PC-3 (cell line): Measurements from ENCODE around the gene STARD5. TPM values are rescaled to one million over a fixed set of nuclear protein-coding genes. Genes with fewer than 3 reads are reported as not detected.

Source experiments
- ATAC-seq: fragments of 200-7000 bp; cut with Tn5 transposase; 2 replicates; pipeline ENCODE4 v1.9.1; 2020; ENCODE audit warnings: mild to moderate bottlenecking, moderate library complexity
- BruUV-seq: library from RNA; stranded (reverse); fragments of 400-500 nt; replicated peaks from 2 replicates; lab custom pipeline; 2021; lab: Mats Ljungman, UMichigan
- CTCF ChIA-PET: fragments of 300-600 bp; sonication (Branson Sonifier 250); formaldehyde crosslinking; loops from one replicate; lab custom pipeline; 2022; ENCODE audit warnings: antibody characterized with exemption; lab: Charles Lee
- POLR2A ChIA-PET: fragments of 300-600 bp; sonication (Branson Sonifier 250); formaldehyde crosslinking; loops from one replicate; lab custom pipeline; 2022; ENCODE audit warnings: antibody characterized with exemption; ENCODE audit not compliant: unreplicated experiment; lab: Charles Lee
- DNase-seq: peaks from one replicate; pipeline ENCODE4 v3.0.0-alpha.2; 2015
- H2AFZ ChIP-seq: fragments of 300-600 bp; sonication (generic); 2 replicates; pipeline ENCODE4 v1.6.0; 2016; ENCODE audit warnings: antibody characterized with exemption, low read length
- H3F3A ChIP-seq: fragments of 300-600 bp; sonication (generic); one replicate; pipeline ENCODE4 v1.6.0; 2017; ENCODE audit warnings: antibody characterized with exemption, low read length, control low read depth, mild to moderate bottlenecking; ENCODE audit not compliant: unreplicated experiment
- H3K27ac ChIP-seq: fragments of 300-600 bp; sonication (generic); 2 replicates; pipeline ENCODE4 v1.5.1; 2016; ENCODE audit warnings: mild to moderate bottlenecking, low read length
- H3K27me3 ChIP-seq: fragments of 300-600 bp; sonication (generic); 2 replicates; pipeline ENCODE4 v1.6.1; 2016; ENCODE audit warnings: low read length, mixed read lengths
- H3K36me3 ChIP-seq: fragments of 300-600 bp; sonication (generic); 2 replicates; pipeline ENCODE4 v1.6.1; 2016; ENCODE audit warnings: low read depth, mixed run types, low read length, mixed read lengths
- H3K4me1 ChIP-seq: fragments of 300-600 bp; sonication (generic); 2 replicates; pipeline ENCODE4 v1.5.1; 2016; ENCODE audit warnings: low read length; ENCODE audit not compliant: insufficient read depth
- H3K4me2 ChIP-seq: fragments of 300-600 bp; sonication (generic); 2 replicates; pipeline ENCODE4 v1.6.0; 2016; ENCODE audit warnings: low read length
- H3K4me3 ChIP-seq: fragments of 300-600 bp; sonication (generic); 2 replicates; pipeline ENCODE4 v1.5.1; 2016; ENCODE audit warnings: mild to moderate bottlenecking, low read length, mixed read lengths
- H3K79me2 ChIP-seq: fragments of 300-600 bp; sonication (generic); 2 replicates; pipeline ENCODE4 v1.6.1; 2017; ENCODE audit warnings: low read length, mixed read lengths
- H3K9ac ChIP-seq: fragments of 300-600 bp; sonication (generic); 2 replicates; pipeline ENCODE4 v1.6.0; 2016; ENCODE audit warnings: mild to moderate bottlenecking, low read length
- H3K9me2 ChIP-seq: fragments of 300-600 bp; sonication (generic); replicated peaks from 2 replicates; pipeline ENCODE4 v1.6.1; 2016; ENCODE audit warnings: mixed run types, low read length, mixed read lengths
- H3K9me3 ChIP-seq: fragments of 300-600 bp; sonication (generic); 2 replicates; pipeline ENCODE4 v1.6.1; 2016; ENCODE audit warnings: low read length, mixed read lengths
- H4K20me1 ChIP-seq: fragments of 300-600 bp; sonication (generic); 2 replicates; pipeline ENCODE4 v1.6.1; 2016; ENCODE audit warnings: low read length, mixed read lengths
- EZH2 ChIP-seq: fragments of 300-600 bp; sonication (generic); IDR thresholded peaks from one replicate; pipeline ENCODE4 v1.6.1; 2017; ENCODE audit warnings: antibody characterized with exemption, mild to moderate bottlenecking, low read length; ENCODE audit not compliant: unreplicated experiment
- EZH2phosphoT487 ChIP-seq: fragments of 300-600 bp; sonication (generic); IDR thresholded peaks from 2 replicates; pipeline ENCODE4 v1.6.1; 2018; ENCODE audit warnings: mild to moderate bottlenecking, antibody characterized with exemption, low read length, borderline replicate concordance
- intact Hi-C: fragments of 100-400 bp; cut with micrococcal nuclease; formaldehyde crosslinking; loops from 2 replicates; pipeline ENCODE4 v1.9.0; 2023
- total RNA-seq: library from RNA; depleted of rRNA; stranded (reverse); fragments of >200 nt; gene quantifications from 2 replicates; pipeline ENCODE4 v1.2.3, GENCODE V29; 2014
- TF ChIP-seq, protein P1 (sequence below): fragments of 300-600 bp; sonication (generic); conservative IDR thresholded peaks from 2 replicates; pipeline ENCODE4 v1.5.1; 2017; ENCODE audit warnings: antibody characterized with exemption, low read depth, mild to moderate bottlenecking, low read length

STARD5 gene
- total RNA-seq, 1 experiment from 2014 or later: 5.9 TPM

GRCh38 chr15:81339321-81339720 lies 15.4 kb upstream of the STARD5 start:
- no peak overlapping the region for H3K27ac ChIP-seq
- ChIA-PET POLR2A (no interaction called here), CTCF (no interaction called here)
- no peak overlapping the region for H2AFZ ChIP-seq
- H3K27me3 ChIP-seq: no peaks in the 10 kb centered on the region
- H3K36me3 ChIP-seq: no peaks in the 10 kb centered on the region
- TF ChIP-seq, protein P1, sequence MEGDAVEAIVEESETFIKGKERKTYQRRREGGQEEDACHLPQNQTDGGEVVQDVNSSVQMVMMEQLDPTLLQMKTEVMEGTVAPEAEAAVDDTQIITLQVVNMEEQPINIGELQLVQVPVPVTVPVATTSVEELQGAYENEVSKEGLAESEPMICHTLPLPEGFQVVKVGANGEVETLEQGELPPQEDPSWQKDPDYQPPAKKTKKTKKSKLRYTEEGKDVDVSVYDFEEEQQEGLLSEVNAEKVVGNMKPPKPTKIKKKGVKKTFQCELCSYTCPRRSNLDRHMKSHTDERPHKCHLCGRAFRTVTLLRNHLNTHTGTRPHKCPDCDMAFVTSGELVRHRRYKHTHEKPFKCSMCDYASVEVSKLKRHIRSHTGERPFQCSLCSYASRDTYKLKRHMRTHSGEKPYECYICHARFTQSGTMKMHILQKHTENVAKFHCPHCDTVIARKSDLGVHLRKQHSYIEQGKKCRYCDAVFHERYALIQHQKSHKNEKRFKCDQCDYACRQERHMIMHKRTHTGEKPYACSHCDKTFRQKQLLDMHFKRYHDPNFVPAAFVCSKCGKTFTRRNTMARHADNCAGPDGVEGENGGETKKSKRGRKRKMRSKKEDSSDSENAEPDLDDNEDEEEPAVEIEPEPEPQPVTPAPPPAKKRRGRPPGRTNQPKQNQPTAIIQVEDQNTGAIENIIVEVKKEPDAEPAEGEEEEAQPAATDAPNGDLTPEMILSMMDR: no peak
- TF ChIP-seq EZH2 (no peak), EZH2phosphoT487 (no peak)
- no peaks in the 10 kb centered on the region for H3K9me3 ChIP-seq
- no peaks in the 10 kb centered on the region for H3K79me2 ChIP-seq
- no TSS peak for BruUV-seq
- no peak for DNase-seq
- H3K4me2 ChIP-seq: peak overlapping the region; percentile 38
- no peak overlapping the region for H3K4me3 ChIP-seq
- no peaks in the 10 kb centered on the region for H3K9me2 ChIP-seq
- H4K20me1 ChIP-seq: no peaks in the 10 kb centered on the region
- H3K4me1 ChIP-seq: peaks cover 17% of the 10 kb centered on the region
- ATAC-seq: no peak
- no peaks in the 10 kb centered on the region for H3F3A ChIP-seq
- intact Hi-C loops: loop anchor here (2.0 kb wide), 2 partner anchors 61 to 65 kb away; no protein-coding TSS in a partner anchor
- no peak overlapping the region for H3K9ac ChIP-seq

DNA sequence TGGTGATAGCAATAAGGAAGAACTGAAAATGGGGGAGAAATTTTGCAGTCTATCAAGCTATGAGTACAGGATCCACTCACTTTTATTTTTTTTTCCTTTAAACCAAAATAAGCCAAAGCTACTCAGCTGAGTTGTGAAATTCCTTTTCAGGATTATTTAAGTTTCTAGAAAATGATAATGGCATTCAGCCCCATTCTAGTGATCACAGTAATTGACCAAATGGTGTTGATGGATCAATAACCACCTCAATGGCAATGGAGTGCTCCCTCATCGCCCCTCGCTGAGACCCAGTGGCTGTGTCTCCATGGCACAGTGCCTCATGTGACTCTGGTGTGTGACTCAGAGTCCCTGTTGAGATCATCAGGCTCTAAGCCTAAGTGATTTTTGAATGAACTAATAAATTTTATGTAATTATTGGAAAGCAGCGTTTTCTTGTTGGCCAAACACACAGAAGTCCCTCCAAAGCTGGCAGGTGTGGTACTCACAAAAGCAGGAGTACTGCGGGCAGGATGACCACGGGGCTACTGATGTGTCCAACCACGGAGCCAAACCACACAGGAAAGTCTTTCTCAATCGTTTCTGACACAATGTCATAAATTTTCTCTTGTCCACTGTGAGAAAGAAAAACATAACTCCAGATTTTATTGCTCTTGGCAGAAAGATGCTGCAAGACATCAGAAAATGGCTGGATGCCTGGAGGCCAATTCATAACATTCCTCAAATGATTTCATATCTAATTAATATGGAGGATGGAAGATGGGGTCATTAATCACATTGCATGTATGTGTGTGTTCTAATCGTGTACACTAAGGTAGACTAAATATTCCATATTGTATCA lies 14.4 kb upstream of the STARD5 start:
- H3K79me2 ChIP-seq: no peaks in the 10 kb centered on the region
- H2AFZ ChIP-seq: no peak overlapping the region
- intact Hi-C loops: loop anchor here (1.0 to 2.0 kb wide), 3 partner anchors 14 to 64 kb away; partner anchors contain the start of gene STARD5
- 0 out of 2 replicates have a peak overlapping the region, but pooled peaks have one; percentile 10 for H3K27ac ChIP-seq
- ChIA-PET POLR2A (no interaction called here), CTCF (no interaction called here)
- H3K27me3 ChIP-seq: no peaks in the 10 kb centered on the region
- peak overlapping the region; percentile 38 for H3K4me2 ChIP-seq
- H3K9me3 ChIP-seq: no peaks in the 10 kb centered on the region
- H3K36me3 ChIP-seq: no peaks in the 10 kb centered on the region
- peak; percentile 93 for DNase-seq
- H3F3A ChIP-seq: no peaks in the 10 kb centered on the region
- peaks cover 17% of the 10 kb centered on the region for H3K4me1 ChIP-seq
- H3K4me3 ChIP-seq: no peak overlapping the region
- ATAC-seq: peak; percentile 81
- H3K9me2 ChIP-seq: no peaks in the 10 kb centered on the region
- BruUV-seq: no TSS peak
- no peak overlapping the region for H3K9ac ChIP-seq
- no peaks in the 10 kb centered on the region for H4K20me1 ChIP-seq
- TF ChIP-seq EZH2 (no peak), EZH2phosphoT487 (no peak)
- TF ChIP-seq, protein P1: no peak

- BruUV-seq: no TSS peak
- Histone ChIP-seq H3K9ac (no peak overlapping the region), H3K9me3 (no peaks in the 10 kb centered on the region), H3K4me1 (peaks cover 17% of the 10 kb centered on the region), H3K4me3 (no peak overlapping the region), H3F3A (no peaks in the 10 kb centered on the region), H3K9me2 (no peaks in the 10 kb centered on the region), H4K20me1 (no peaks in the 10 kb centered on the region), H2AFZ (no peak overlapping the region), H3K36me3 (no peaks in the 10 kb centered on the region), H3K4me2 (0 out of 2 replicates have a peak overlapping the region, but pooled peaks have one; percentile 4), H3K27ac (no peak overlapping the region), H3K79me2 (no peaks in the 10 kb centered on the region), H3K27me3 (no peaks in the 10 kb centered on the region)
- DNase-seq: no peak
- CTCF ChIA-PET: no interaction called here
- intact Hi-C loops: loop anchor here (1.0 to 2.0 kb wide), 3 partner anchors 13 to 63 kb away; partner anchors contain the start of gene STARD5
- TF ChIP-seq, protein P1: no peak
- TF ChIP-seq EZH2: no peak
- no peak for TF ChIP-seq EZH2phosphoT487
- ATAC-seq: no peak
- POLR2A ChIA-PET: no interaction called here
Measured at GRCh38 chr15:81337713-81338157, 13.8 kb upstream of the STARD5 start.
